GM18907 (cell line): ENCODE results near the gene SLC45A3.

Source experiments
- ATAC-seq: cut with Tn5 transposase; IDR thresholded peaks from one replicate; pipeline ENCODE4 v1.9.1; 2021; ENCODE audit warnings: mild to moderate bottlenecking, moderate library complexity; ENCODE audit not compliant: unreplicated experiment

Gene SLC45A3

DNA sequence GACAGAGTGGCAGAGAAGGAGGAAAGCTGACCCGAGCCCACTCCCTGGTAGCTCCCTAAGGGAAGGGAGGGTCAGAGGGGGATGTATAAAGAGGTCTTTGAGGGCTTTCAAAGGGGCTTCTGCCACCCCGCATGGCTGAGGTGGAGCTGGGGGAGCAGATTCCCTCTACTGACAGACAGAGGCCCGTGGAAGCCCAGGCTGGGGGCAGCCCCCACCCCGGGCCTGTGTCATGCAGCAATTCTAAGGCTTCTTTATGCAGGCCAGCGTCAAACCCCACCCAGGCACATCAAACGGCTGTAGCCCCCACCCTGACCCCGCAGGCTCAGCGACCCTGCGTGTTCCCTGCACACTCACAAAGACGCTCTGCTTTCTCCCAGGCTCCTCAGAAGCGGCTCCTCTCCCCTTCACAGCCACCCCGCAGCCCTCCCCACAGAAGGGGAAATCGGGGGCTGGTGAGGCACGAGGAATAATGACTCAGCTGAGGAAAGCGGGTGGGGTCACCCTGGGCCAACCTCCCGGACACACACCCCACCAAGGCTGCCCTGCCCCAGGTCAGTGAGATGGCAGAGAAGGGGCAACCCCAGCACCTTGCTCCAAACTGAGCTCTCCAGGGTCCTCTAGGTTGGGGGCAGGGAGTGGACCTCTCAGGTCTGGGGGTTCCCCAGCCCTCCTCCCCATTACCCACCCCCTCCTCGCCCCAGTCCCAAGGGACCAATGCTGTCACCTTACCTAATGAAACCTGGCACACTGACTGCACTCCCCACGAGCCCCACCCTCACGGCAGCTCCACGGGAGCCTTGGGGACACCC lies 10.8 kb downstream of the SLC45A3 start:
- ATAC-seq, result peak; percentile 37

DNA sequence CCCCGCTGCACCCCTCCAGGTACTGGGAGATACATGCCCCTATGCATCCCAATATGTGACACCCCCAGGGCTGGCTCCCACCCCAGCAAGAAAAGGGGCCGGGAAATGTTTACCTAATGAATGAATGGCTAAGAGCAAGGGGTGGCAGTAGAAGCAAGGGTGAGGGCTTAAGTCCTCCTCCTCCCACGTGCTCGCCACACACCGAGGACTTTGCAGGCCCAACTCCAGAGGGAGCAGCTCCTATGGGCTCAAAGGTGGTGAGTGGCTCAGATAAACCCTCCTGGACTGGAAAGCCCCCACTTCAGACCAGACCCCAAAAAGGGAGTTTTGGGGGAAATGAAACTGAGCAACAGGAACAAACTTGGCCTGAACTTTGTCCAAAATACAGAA lies 11.4 kb downstream of the SLC45A3 start:
- ATAC-seq, result peak; percentile 34

DNA sequence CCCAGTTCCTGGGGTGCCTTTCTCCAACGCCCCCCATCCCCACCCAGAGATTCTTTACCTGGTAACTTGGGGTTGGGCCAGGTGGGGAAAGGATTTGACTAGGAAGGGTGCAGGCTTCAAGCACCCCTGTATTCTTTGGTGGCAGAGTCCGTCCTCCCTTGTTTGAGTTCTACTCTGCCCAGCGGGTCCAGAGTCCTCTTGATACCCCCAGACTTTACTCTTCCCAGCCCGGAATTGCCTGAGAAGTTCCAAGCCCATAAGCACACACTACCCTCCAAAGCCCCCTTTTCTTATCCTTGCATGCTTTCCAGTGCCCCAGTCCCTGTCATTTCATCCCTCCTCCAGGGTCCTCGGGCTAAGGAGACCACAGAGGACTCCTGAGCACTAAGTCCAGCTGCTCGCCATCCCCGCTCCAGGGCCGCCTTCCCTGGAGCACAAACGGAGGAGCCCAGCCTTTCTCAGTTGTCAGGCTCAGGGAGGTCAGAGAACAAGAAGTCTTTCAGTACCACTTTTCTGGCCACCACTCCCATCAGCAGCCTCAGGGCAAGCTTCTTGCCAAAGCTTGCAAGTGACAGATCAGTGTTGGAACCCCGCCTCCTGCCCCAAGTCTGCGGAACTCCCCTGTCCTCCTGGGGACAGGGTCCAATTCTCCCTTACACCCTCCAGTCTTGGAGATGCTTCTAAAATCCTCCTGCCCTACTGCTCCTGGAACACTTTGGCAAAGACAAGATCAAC lies 12.2 kb downstream of the SLC45A3 start:
- ATAC-seq, result no peak

DNA sequence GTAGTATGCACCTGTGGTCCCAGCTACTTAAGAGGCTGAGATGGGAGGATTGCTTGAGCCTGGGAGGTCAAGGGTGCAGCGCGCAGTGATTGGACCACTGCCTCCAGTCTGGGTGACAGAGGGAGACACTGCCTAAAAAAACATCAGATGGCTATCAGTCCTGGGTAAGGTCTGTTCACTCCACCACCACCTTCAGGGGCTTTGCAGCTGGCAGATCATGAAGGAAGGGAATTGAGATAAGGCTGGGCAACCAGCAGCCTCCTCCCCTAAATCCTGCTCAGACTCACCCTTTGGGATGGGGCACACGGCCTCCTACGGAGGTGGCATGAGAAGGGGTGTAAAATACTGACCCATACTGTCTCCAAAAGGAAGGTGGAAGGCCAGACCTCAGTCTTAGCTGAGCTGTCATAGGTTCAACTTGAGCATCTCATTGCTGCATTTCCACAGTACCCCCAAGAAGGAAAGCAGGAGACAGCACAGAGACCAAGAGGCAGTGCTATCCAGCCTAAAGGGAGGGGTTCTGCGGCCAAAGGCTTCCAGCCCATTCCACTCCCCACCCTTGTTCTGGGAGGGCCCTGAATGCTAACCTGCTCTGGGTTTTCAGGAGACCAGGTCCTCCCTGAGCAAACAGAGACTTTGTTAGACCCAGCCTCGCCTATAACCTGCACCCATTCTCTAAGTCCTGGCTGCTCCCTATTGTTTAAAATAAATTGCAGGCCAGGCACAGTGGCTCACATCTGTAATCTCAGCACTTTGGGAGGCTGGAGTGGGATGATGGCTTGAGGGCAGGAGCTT lies 13.7 kb downstream of the SLC45A3 start:
- ATAC-seq, result no peak

DNA sequence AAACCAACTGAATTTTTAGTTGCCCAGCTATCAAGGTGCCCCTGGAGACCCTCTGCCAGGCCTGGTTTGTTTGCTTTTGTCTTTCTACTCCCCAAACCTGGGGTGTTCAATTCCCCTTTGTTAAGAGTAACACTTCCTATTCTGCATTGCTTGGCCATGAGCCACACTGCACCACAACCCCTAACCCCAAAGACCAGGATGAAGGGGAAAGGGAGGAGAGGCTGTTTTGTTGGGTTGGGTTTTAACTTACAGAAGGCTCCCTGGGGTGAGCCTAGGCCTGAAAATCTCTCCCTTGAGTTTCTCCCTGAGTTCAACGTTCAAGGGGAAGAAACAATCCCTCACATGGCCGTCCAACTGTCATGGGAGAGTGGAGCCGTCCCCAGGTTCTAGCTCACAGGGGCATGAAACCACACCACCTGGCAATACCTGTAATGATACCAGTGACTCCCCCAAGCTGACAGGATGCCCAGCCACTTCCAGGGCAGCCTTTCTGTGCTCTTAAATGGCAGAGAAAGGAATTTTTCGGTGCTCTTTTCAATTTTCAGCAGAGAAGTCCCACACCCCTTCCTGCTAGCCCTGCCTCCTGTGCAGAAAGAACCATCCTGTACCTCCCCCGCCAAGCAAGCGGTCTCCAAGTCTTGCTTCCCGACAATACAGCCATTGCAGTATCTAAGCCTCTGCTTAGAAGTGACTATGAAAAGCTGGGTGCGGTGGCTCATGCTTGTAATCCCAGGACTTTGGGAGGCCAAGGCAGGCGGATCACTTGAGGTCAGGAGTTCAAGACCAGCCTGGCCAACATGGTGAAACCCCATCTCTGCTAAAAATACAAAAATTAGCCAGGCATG lies 14.9 kb downstream of the SLC45A3 start:
- peak; percentile 34 for ATAC-seq

DNA sequence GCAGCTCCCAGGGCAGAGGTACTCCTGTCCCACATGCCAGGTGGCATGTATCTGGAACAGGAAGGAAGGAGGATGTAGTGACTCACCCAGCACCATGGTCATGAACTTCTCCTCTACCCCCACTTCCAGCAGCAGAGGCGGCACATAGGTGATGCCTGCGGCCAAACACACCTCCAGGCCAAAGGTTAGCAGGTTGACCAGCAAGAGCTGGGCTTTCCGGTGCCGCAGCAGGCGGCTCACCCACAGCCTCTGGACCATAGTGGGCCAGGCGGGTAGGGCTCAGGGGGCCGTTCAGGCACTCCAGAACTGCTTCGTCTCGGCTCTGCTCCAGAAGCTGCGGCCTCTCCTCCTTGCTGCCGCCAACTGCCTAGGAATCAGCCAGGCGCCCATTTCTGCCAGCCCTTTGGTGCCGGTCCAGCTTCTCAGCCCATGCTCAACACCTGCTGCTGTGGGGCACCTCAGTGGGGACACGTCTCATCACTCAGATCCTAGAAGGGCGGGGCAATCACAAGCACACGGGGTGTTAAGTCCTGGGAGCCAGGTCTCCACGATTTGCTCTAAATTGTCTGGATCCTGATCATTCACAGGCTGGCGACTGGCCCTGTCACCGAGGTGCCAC lies 15.8 kb downstream of the SLC45A3 start:
- no peak for ATAC-seq

DNA sequence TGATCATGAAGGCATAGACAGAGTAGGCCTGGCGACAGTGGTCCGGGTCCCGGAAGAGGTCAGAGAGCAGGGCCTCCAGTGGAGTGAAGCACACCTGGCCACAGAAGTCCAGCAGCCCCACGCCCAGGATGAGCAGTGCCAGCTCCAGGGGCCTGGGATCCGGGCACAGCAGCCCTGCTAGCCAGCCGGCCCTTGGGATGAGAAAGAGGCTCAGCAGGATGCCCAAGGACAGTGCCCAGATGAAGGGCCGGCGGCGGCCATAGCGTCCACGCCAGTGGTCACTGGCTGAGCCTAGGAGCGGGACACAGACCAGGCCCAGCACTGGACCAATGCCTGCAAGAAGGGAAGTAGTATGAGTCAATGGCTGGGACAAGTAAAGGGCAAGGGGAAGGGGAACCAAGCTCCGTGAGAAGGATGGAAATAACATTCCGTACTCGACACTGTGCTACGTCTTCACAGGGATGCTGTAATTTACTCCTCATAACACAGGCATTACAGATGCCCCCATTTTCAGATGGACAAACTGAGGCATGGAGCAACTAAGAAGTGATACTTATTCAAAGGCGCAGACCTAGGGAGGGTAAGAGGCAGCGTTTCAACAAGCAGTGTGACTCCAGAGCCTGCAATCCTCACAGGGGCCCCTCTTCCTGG lies 16.9 kb downstream of the SLC45A3 start:
- no peak for ATAC-seq

DNA sequence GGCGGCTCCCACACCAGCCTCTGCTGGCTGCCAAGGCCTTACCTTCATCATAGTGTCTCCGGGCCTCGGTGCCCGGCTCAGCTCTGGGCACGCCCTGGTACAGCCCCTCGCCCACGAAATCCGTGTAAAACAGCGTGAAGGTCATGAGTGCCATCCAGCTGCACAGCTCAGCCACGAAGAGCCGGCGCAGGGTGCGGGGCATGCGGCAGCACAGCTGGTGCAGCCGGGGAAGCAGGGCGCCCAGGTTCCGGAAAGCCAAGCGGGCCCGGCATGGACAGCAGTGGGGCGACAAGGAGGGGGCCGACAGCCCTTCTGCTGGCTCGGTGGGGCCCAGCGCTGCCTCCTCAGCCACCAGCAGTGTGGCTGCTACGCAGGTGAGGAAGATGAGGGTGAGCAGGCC lies 17.5 kb downstream of the SLC45A3 start:
- ATAC-seq, result no peak

DNA sequence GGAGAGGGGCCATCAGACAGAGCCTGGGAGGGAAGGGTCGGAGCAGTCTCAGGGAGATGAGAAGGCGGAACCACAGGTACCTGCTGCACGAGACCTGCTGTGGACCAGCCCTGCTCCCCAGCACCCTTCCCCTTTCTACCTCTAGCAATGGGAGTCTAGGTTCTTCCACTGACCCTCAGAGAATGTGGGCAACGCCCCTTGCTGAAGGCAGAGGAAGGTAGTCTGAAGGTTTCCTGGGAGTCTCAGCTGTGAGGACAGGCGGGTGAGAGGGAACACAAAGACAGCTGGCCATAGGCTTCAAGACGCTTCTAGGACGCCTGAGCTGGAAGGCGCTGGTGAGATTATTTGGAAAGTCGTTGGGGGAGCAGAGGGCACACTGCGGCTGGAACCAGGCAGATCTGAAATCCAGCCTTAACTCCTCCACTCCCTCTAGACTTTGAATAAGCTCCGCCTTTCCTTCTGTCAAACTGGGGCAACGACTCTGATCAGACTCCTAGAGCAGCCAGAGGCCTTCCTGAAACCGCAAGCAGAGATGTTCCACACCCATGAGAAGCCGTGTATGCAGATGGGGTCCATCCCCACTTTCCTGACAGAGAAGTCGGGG lies 18.1 kb downstream of the SLC45A3 start:
- ATAC-seq, result no peak

DNA sequence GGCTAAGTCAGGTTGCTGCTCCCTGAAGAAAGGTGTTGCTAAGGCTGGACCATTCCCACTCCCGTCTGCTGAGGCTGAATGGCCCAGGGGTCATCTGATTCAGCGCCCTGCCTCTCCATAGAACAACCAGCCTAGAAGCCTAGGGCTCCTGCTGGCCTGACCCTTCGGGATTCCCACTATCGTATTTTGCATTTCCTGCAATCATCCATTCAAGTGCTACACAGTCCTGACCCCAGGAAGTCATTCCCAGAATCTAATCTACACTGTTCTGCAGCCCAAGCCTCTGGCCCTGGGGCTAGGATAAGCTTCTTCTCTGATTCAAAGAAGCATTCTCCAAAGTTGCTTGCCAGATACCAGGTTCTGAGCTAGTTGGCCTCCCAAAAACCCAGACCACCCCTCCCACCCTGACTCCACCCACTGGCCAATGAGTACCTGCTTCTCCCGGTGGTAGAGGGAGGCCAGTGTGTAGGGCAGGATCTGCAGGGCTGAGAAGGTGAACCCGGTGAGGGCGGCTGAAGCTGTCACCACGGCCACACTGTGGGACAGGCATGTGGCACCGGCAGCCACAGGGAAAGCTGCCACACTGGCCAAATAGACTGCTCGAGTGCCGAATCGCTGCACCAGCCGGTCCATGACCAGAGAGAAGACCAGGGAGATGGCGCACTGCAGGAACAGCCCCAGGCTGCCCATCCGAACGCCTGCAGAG lies 18.7 kb downstream of the SLC45A3 start:
- ATAC-seq, result no peak

DNA sequence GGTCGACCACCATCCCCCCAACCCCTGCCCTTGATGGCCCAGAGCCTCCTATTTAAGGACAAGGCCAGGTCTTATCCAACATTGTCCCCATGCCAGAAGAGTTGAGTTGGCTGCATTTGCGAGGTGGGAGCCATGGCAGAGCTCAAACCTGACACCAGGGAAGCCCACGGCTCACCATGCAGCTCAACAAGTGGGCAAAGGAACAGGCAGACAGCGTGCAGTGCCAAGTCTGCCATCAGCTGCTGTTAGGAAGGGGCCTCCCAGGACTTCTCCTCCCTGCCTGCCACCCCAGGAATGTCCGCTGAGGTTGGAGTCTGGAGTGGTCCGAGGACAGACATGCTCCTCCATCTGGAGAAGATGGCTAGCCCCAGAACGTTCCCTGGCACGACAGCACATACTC lies 19.9 kb downstream of the SLC45A3 start:
- no peak for ATAC-seq

DNA sequence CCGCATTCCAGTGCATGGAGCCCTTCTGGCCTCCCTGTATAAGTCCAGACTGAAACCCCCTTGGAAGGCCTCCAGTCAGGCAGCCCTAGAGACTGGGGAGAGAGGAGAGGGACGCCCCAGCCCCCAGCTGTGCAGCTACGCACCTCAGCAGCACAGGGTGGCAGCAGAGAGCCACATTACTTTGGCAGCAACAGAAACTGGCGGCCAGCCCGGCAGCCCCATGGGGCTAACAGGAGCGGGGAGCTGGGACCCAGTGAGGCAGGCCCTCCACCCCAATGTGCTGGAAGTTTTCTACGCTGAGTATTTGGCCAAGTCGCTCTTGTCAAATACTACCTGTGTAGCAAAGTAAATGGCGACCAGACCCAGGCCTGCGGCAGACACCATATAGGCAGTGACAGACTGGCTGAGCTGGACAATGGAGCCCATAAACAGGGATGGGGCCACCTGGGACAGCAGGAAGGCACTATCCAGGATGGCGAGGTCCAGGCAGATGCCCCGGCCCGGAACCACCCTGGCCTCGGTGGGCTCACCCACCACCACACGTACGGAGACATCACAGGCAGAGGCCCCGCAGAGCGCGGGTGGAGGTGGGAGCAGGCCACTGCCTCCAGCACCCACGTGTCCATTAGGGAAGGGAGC lies 21.2 kb downstream of the SLC45A3 start:
- peak; percentile 73 for ATAC-seq

DNA sequence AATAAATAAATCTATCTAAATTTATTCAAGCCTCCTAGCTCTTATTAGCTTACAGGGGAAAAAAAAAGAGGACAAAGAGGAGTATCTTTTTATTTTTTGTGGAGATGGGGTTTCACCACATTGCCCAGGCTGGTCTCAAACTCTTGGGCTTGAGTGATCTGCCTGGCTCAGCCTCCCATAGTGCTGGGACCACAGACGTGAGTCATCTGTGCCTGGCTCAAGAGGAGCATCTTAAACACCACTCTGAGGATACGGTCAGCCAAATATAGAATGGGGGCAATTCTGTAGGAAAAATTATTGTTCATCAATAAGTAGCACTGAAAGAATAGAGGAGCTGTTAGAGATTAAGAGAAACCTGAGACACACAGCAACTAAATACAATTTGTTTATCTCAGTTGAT lies 24.1 kb downstream of the SLC45A3 start:
- no peak for ATAC-seq

DNA sequence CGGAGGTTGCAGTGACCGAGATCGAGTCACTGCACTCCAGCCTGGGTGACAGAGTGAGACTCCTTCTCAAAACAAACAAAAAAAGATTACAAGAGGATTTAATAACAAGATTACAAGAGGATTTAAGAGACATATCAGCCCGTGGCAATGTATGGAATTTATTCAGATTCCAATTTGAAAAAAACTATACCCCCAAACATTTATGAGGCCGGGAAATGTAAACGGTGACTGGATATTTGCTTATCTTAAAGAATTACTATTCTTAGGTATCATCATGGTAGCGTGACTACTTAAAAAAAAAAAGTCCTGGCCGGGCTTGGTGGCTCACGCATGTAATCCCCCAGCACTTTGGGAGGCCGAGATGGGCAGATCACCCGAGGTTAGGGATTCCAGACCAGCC lies 27.3 kb downstream of the SLC45A3 start:
- ATAC-seq, result no peak

DNA sequence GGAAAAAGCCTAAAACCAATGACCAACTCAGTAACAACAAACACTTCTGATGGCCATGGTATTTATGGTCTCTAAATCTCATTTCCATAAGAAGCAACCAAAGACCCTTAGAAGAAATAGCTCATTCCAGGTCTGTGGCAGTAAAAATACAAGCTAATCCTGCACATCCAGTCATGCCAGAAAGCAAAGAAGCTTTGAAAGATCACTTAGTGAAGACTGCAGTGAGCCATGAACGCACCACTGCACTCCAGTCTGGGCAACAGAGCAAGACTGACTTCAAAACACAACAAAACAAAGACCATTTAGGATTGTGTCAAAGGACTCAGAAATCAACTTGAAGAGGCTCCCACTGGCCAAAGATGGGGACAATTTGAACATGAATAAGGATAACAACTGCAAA lies 30.1 kb downstream of the SLC45A3 start:
- ATAC-seq, result no peak

DNA sequence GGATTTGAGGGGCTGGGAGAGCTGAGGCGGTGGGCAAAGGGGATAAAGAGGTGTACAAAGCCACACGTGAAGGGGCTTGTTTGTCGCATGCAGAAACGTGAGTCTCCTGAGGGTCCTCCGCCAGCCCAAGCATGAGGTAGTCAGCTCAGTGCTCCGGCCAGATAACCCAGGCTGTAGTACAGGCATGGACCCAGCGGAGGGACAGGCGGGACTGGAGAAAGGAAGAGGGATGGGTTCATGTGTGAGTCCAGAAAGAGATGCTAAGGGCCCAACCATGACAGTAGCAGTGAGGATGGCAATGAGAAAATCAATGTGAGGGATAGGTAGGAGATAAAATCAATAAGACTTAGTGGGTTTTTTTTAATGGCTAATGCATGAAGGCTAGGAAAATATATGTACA lies 34.8 kb downstream of the SLC45A3 start:
- ATAC-seq, result no peak

DNA sequence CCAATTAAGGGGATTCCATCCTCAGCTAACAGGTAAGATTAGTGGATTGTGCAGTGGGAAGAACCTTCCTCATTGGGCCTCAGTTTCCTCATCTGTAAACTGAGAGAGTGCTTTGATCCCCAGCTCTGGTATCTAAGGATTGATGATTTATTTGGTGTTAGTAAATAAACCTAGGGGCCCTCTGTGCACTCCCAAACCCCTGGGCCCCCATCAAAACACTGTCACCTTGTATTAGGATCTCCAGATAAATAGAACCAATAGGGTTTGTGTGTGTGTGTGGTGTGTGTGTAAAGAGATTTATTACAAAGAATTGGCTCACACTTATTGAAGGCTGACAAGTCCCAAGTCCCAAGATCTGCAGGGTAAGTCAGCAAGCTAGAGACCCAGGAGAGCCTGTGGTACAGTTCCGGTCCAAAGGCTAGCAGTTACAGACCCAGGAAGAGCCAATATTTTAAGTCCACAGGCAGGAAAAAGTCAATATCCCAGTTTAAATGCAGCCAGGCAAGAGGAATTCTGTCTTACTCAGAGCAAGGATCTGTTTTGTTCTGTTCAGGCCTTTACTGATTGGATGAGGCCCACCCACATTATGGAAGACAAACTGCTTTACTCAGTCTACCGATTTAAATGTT lies 37.5 kb downstream of the SLC45A3 start:
- ATAC-seq, result no peak

DNA sequence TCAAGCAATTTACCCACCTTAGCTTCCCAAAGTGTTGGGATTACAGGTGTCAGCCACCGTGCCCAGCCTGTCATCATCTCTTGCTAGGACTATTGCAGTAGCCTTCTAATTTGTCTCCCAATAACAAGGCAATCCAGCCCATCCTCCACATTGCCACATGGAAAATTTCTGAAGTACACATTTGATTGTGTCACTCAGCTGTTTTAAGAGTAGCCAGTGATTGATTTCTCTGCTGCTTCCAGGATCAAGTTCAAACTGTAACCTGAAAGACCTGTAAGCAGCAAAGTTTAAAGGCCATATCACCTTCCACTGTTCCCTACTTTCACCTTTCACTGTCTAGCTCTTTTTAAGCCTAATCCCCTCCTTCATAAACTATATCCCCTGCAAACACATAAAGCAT lies 40.7 kb downstream of the SLC45A3 start:
- ATAC-seq, result no peak
